Lower leg skin (tissue), 4 donors: ENCODE data around the gene HMGN2. TPM values are rescaled to one million over a fixed set of nuclear protein-coding genes. Genes with fewer than 3 reads are reported as not detected.
"Not testable (repeated sequence)": the region's sequence is repeated elsewhere in the genome, so short reads cannot be mapped to it uniquely, and the experiment has no call there.

Experiments used
- DNase-seq, 2 donors: peaks; one replicate each; pipeline ENCODE4 v3.0.0-alpha.2; 2019; ENCODE audit warnings: low spot score in 2 of 2
- H3K4me3 ChIP-seq: fragments of 200-600 bp; sonication (generic); 2 replicates; pipeline ENCODE4 v1.5.1; 2017; ENCODE audit warnings: mild to moderate bottlenecking, low read depth; ENCODE audit not compliant: poor library complexity, severe bottlenecking
- CTCF ChIP-seq, 3 donors: fragments of 450-650 bp; IDR thresholded peaks; one replicate each; pipeline ENCODE4 v1.5.1; 2016; ENCODE audit warnings: antibody characterized with exemption in 3 of 3, mild to moderate bottlenecking in 3 of 3, moderate library complexity in 2 of 3
- POLR2A ChIP-seq, 2 donors: fragments of 450-650 bp; IDR thresholded peaks; one replicate each; pipeline ENCODE4 v1.6.1; 2016 to 2017; ENCODE audit warnings: antibody characterized with exemption in 2 of 2, mild to moderate bottlenecking in 1 of 2, moderate library complexity in 1 of 2
- WGBS, 2 donors: methylation state at CpG; one replicate each; pipeline ENCODE4 v1.1.5; 2018; 5-methylcytosine and 5-hydroxymethylcytosine counted together
- intact Hi-C: fragments of 100-400 bp; cut with DNase I; formaldehyde crosslinking; loops from one replicate; pipeline ENCODE4 v1.15.0; 2023; ENCODE audit warnings: low total_unique reads
- total RNA-seq, 4 donors: library from RNA; depleted of rRNA; stranded (reverse); fragments of >200 nt; gene quantifications; one replicate each; pipeline ENCODE4 v1.1.0, GENCODE V29; 2016

The HMGN2 gene
- total RNA-seq, 4 donors from 2014 or later, result 128 to 224 (median 167) TPM

- TF ChIP-seq CTCF (IDR thresholded peaks at IDR 0.05) (no peak), POLR2A (IDR thresholded peaks at IDR 0.05) (no peak)
- intact Hi-C loops, result no loop called here
These were observed 21.7 kb downstream of the HMGN2 start for GRCh38 chr1:26493938-26494337.

GRCh38 chr1:26496861-26497260 lies 24.6 kb downstream of the HMGN2 start:
- H3K4me3 ChIP-seq, result no peak overlapping the region
- WGBS, 2 donors, result 28 to 43% methylated on average over 4 of the region's 4 CpGs
- TF ChIP-seq POLR2A (IDR thresholded peaks at IDR 0.05), result no peak
- no peak for TF ChIP-seq CTCF (IDR thresholded peaks at IDR 0.05)
- DNase-seq, result no peak
- intact Hi-C loops, result no loop called here

More at GRCh38 chr1:26493938-26494337, 21.7 kb downstream of the HMGN2 start:
- H3K4me3 ChIP-seq, result no peak overlapping the region
- DNase-seq, result no peak
- 91% methylated on average over 3 of the region's 3 CpGs for WGBS, 2 donors

- 89 to 90% methylated on average over 7 of the region's 7 CpGs for WGBS, 2 donors
- no peak overlapping the region for H3K4me3 ChIP-seq
- TF ChIP-seq POLR2A (IDR thresholded peaks at IDR 0.05) (no peak), CTCF (IDR thresholded peaks at IDR 0.05) (no peak)
- intact Hi-C loops, result no loop called here
- DNase-seq, result no peak
These were observed 26.7 kb downstream of the HMGN2 start for GRCh38 chr1:26498894-26499293.

- WGBS, 2 donors, result 1 to 2% methylated on average over 28 to 70 of the region's 74 CpGs
- peak; percentile 82 to 98 for DNase-seq
- peak overlapping the region; percentile 61 for H3K4me3 ChIP-seq
- intact Hi-C loops, result no loop called here
- TF ChIP-seq CTCF (IDR thresholded peaks at IDR 0.05) (no peak), POLR2A (IDR thresholded peaks at IDR 0.05) (no peak)
These were observed 28.4 kb downstream of the HMGN2 start for GRCh38 chr1:26500488-26501175.

GRCh38 chr1:26510711-26511110 lies 38.5 kb downstream of the HMGN2 start:
- intact Hi-C loops, H3K4me3 ChIP-seq, DNase-seq: not testable (repeated sequence)
- WGBS, 2 donors, result 70% methylated on average over 2 of the region's 2 CpGs

GRCh38 chr1:26515836-26516235 lies 43.6 kb downstream of the HMGN2 start:
- WGBS, 2 donors, result 67 to 83% methylated on average over 4 of the region's 4 CpGs
- DNase-seq, H3K4me3 ChIP-seq, intact Hi-C loops: not testable (repeated sequence)
